ENCODE results near the gene SMG6.
A peak's percentile ranks its signal among the peaks of the same experiment; 100 is the strongest.

DNA sequence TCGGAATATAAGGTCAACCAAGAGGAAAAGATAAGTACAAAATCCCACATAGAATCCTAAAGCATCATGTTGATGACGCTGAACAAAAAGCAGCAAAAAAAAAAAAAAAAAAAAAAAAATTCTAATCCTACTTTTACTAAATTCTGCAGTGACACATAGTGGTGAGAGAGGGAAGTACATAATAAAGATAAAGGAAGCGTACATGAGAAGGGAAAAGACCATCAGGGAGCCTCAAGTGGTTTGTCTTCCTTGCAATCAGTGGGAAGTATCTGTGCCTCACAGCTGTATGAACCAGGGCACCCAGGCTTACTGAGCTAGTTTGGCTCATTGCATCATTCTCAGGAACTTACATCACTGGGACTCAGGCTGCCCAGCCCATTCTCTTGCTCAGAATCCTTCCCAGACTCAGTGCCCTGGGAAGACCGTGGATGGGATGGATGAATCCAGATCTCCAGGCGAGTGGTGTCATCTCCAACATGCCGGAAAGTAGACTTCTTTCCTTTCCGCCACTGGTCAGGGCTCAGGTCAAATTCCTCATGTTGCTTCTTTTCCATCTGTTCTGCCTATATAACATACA is 21.2 kb downstream of the SMG6 start:
- TF ChIP-seq, protein P1, sequence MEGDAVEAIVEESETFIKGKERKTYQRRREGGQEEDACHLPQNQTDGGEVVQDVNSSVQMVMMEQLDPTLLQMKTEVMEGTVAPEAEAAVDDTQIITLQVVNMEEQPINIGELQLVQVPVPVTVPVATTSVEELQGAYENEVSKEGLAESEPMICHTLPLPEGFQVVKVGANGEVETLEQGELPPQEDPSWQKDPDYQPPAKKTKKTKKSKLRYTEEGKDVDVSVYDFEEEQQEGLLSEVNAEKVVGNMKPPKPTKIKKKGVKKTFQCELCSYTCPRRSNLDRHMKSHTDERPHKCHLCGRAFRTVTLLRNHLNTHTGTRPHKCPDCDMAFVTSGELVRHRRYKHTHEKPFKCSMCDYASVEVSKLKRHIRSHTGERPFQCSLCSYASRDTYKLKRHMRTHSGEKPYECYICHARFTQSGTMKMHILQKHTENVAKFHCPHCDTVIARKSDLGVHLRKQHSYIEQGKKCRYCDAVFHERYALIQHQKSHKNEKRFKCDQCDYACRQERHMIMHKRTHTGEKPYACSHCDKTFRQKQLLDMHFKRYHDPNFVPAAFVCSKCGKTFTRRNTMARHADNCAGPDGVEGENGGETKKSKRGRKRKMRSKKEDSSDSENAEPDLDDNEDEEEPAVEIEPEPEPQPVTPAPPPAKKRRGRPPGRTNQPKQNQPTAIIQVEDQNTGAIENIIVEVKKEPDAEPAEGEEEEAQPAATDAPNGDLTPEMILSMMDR (IDR thresholded peaks at IDR 0.05; ENCODE audit: extremely low read depth in 1 of 2, insufficient read depth in 1 of 2, low read depth in 1 of 2, low read length in 2 of 2): peak; percentile 25 to 46
- TF ChIP-seq POLR2AphosphoS5 (IDR thresholded peaks at IDR 0.05; ENCODE audit: insufficient read depth, low read depth, low read length) (no peak), POLR2A (IDR thresholded peaks at IDR 0.05; ENCODE audit: low read depth, low read length) (no peak), FOS (IDR thresholded peaks at IDR 0.05; ENCODE audit: borderline replicate concordance, insufficient read depth, low read length) (no peak), EZH2 (IDR thresholded peaks at IDR 0.05; ENCODE audit: borderline replicate concordance, low read depth, low read length, severe bottlenecking) (no peak), MYC (IDR thresholded peaks at IDR 0.05; ENCODE audit: low read depth, low read length) (no peak), JUN (IDR thresholded peaks at IDR 0.05; ENCODE audit: borderline replicate concordance, insufficient read depth, insufficient read length, low read depth) (no peak)
- TF ChIP-seq, protein P2, sequence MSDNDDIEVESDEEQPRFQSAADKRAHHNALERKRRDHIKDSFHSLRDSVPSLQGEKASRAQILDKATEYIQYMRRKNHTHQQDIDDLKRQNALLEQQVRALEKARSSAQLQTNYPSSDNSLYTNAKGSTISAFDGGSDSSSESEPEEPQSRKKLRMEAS (IDR thresholded peaks at IDR 0.05; ENCODE audit: insufficient read depth, insufficient read length): no peak
